ENCODE data around the gene ZMYND19.
A peak's percentile ranks its signal among the peaks of the same experiment; 100 is the strongest.
"Not testable (repeated sequence)": the region's sequence is repeated elsewhere in the genome, so short reads cannot be mapped to it uniquely, and the experiment has no call there.

The ZMYND19 gene

DNA sequence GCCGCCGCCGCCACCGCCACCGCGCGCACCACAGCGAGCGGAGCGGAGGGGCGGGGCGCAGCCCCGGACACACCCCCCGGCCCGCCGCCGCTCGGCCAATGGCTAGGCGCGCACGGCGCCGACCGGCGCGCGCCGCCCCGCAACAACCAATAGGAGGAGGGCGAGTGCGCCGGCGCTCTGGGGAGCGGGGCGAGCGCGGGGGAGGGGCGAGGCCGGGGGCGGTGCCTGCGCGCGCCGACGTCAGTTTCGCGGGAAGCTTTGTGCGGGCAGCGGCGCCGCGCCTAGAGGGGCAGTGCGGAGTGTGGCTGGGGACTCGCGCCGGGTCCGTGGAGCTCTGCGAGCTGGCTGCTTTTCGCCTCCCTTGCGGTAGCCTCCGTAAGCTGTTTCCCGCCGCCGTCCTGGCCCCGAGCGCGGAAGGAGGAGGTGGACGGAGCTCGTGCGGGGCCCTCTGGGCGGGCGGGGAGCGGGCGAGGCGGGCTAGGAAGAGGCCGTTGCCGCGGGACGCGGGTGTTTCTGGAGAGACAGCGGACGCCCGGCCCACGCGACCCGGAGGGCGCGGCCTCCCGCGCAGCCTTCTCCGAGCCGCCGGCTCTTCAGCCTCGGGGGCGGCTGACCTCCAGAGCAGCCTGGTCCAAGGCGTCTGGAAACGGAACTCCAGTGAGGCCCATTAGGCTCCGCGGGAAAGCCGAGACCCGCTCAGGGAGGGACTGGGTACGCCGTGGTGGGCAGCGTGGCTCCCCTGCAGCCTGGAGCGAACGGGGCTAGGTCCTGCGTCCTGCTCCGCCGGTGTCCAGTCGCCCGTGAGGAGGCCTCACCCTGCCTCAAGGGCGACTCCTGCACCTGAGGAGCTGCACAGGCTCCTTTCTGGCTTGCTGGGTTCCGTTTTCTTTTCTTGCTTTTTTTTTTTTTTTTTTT is at the start of gene ZMYND19:
Gene ZMYND19, minus strand, starts transcription at position 44 of the 915 bp plus-strand sequence. CDS start 249 bp downstream, outside the sequence.
- peak; percentile 89 for DNase-seq (ENCODE audit: low read depth)

DNA sequence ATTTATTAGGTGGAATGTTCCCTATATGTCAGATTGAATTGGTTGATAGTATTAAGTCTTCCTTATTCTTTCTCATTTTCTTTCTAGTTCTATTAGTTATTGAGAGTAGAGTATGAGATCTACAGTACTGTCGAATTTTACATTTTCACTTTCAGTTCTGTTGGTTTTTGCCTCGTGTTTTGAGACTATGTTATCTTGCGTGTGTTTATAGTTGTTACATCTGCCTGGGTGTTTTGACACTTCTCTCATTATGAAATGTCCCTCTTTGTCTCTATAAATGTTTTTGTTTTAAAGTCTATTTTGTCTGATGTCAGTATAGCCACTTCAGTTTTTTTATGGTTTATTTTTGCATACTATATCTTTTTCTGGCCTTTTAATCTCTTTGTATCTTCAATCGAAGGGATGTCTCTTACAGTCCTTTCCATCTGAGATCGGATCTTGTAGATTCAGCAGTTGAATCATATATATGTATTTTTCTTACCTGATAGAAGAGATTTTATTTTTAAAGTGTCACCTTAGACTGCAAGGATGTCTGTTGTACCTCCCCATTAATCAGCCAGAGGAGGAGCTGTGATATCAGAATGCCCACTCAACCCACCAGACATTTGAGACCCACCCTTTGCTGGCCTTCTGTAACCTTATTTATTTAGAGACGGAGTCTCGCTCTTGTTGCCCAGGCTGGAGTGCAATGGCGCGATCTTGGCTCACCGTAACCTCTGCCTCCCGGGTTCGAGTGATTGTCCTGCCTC is 49.2 kb upstream of the ZMYND19 start:
- no peak for DNase-seq (ENCODE audit: low read depth)

DNA sequence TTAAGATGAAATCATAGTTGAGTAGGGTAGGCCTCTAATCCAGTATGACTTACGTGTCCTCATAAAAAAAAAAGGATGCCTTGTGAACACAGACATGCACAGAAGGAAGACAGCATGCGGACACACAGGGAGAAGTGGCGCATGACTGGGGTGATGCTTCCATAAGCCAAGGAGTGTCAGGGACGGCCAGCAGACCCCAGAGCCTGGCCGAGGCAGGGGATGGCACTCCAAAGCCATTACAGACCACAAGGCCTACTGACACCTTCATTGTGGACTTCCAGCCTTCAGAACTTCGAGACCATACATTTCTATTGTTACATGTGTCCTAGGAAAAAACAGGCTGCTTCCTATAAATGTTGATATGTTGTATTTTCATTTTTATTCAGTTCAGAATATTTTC is 48.4 kb upstream of the ZMYND19 start:
- no peak for DNase-seq (ENCODE audit: low read depth)

DNA sequence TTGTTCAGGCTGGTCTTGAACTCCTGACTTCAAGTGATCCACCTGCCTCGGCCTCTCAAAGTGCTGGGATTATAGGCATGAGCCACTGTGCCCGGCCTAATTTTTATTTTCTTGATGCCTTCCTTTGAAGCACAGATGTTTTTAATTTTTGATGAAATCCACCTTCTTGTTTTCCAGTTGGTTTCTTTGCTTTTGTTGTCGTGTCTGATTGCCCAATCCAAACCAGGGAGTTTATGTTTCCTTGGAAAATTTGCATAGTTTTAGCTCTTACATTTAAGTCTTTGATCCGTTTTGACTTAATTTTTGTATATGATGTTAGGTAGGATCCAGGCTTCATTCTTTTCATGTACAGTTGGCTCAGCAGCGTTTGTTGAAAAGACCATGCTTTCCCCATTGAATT is 43.7 kb upstream of the ZMYND19 start:
- DNase-seq (ENCODE audit: low read depth) = no peak

DNA sequence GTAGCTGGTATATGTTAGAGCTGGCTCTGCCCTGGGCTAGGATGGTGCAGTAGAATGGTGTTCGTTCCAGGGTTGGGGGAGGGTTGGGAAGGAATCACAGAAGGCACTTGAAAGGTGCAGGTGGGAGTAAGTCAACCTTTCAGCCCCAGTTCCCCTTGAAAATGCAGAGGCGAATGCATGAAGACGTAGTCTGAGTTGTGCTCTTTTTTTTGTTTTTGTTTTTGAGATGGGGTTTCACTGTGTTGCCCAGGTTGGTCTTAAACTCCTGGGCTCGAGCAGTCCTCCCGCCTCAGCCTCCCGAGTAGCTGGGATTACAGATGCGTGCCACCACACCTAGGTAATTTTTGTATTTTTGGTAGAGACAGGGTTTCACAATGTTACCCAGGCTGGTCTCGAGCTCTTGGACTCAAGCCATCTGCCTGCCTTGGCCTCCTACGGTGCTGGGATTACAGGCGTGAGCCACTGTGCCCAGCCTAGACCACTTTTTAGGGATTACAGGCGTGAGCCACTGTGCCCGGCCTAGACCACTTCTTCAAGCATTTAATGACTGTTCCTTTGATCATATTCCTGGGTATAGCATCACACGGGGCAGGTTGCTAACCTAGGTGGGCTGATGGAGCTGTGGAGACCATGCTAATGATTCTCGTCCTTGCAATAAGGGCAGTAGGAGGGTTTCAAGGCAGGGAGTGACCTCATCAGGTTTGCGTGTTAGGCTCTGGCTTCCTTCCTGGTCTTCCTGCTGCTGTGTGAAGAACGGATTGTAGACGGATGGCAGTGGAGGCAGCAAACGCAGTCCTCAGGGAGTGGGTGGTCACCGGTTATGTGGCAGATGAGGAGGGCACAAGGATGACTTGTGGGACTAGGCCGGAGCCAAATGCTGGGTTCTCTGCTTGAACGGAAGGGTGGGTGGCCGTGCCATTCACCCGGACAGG is 42.2 kb upstream of the ZMYND19 start:
- no peak for DNase-seq (ENCODE audit: low read depth)

DNA sequence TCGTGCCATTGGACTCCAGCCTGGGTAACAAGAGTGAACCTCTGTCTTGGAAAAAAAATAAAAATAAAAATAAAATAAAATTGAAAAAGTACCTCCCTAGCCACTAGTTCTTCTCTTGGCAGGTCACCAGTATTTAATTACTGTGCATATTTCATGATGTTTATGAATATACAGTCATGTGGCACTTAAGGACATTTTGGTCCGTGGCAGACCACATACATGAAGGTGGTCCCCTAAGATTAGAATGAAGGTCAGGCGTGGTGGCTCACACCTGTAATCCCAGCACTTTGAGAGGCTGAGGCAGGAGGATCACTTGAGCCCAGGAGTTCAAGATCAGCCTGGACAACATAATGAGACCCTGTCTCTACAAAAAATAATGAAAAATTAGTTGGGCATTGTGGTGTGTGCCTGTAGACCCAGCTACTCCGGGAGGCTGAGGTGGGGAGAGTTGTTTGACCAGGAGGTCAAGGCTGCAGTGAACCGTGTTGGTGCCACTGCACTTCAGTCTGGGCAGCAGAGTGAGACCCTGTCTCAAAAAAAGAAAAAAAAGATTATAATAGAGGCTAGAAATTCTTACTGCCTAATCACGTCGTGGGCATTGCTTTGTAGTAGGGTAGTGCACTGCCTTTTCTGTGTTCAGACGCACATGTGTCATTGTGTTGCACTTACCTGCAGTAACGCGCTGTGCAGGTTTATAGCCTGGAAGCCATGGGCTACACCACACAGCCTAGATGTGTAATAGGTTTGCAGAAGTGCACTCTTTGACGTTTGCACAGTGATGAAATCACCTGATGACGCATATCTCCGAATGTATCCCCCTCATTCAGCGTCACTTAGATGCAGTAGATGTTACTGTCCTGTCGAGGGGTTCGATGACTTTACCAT is 41.3 kb upstream of the ZMYND19 start:
- no peak for DNase-seq (ENCODE audit: low read depth)

DNA sequence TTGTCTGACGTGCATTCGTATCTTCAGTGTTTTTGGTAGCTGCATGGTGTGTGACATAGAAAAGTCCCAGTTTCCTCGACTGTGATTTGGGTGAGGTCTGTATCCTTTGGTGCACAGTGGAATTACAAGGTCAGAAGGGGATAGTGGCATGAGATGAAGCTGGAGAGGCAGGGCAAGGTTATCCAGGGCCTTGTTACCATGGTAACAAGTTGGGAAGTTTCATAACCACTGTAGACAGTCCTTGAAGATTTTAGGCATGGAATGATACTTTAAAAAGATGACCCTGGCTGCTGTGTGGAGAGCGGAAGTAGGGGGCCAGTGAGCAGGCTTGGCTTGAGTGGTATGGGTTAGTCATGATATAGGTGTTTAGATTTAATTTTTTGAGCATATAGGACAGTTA is 40.4 kb upstream of the ZMYND19 start:
- no peak for DNase-seq (ENCODE audit: low read depth)

DNA sequence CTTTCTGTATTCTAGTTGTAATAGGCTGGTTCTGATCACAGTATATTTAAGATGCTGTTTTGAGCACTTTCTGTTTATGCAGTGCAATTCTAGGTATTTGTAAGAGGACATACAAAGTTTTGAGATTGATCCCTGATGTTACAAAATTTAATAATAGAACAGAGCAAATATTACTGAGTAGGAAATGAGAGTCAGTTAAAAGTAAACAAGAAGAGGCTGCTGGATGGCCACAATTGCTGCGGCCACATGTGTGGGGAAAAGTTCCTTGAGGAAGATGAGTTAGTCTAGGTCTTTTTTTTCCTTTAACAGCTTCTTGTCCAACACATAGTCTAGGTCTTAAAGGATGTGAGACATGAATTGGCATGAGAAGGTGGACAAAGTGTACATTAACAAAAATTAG is 39.8 kb upstream of the ZMYND19 start:
- no peak for DNase-seq (ENCODE audit: low read depth)

DNA sequence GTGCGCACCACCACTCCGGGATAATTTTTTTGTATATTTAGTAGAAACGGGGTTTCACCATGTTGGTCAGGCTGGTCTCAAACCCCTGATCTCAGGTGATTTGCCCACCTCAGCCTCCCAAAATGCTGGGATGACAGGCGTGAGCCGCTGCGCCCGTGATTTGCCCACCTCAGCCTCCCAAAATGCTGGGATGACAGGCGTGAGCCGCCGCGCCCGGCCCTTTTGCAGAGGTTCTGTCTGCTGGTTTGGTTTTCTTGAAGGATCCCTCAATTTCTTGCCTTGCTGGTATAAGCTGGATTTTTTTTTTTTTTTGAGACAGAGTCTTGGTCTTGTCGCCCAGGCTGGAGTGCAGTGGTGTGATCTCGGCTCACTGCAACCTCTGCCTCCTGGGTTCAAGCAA is 37.1 kb upstream of the ZMYND19 start:
- DNase-seq (ENCODE audit: low read depth) = not testable (repeated sequence)

DNA sequence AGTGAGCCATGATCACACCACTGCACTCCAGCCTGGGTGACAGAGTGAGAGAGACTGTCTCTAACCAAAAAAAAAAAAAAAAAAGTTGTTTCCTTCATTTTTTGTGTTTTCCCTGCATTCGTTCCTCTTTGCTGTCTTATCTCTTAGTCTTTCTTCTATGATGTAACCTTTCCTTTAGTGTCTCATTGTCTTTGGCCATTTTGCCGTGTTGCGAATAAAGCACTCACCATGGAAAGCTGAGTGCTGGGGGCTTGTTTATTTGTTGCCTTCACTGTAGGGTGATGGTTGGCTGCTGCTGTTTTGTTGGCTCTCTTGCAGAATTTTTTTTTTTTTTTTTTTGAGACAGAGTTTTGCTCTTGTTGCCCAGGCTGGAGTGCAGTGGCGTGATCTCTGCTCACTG is 36.2 kb upstream of the ZMYND19 start:
- DNase-seq (ENCODE audit: low read depth) = no peak

DNA sequence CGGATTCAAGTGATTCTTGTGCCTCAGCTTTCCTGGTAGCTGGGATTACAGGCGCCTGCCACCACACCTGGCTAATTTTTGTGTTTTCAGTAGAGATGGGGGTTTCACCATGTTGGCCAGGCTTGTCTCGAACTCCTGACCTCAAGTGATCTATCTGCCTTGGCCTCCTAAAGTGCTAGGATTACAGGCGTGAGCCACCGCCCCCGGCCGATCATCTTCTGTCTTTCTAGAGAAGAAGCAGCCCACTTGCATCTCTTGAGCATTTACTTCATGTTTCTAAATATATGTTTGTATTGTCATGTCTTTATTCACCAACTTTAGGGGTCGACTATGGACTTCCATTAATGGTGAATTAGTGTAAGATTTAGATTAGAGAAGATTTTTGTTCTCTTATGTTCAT is 31.9 kb upstream of the ZMYND19 start:
- not testable (repeated sequence) for DNase-seq (ENCODE audit: low read depth)

DNA sequence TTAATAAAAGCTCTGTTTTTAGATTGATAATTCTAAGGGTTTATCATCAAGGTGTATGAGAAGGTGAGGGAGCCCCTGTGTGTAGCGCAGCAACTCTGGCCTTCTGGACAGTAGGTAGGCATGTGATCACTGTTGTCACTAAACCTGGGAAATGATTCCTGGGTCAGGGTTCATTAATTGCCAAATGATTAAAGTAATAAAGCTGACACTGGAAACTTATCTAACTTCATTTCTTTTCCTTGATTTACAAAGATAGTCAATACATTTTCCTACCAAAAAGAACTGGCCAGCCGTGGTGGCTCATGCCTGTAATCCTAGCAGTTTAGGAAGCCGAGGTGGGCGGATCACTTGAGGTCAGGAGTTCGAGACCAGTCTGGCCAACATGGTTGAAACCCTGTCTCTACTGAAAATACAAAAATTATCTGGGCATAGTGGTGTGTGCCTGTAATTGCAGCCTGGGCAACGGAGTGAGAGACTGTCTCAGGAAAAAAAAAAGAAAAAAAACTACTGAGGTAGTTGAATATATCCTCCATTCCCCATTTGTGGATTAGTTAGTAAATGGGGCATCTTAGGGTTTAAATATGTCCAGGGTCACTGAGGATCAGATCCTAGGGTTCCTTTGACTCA is 30.9 kb upstream of the ZMYND19 start:
- DNase-seq (ENCODE audit: low read depth) = no peak

DNA sequence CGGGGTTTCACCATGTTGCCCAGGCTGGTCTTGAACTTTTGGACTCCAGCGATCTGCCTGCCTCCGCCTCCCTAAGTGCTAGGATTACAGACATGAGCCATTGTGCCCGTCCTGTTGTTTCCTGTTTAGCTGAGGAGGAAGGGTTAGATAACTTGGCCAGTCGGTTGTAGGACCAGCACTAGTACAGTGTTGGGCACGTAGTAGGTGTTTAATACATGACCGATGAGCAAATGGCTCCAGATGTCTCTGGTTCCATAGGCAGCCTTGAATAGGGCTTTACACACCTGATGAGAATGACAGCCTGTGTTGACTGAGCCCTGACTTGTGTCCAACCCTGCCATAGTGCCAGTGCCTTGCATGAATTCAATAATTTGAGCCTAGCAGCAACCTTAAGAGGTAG is 30.3 kb upstream of the ZMYND19 start:
- DNase-seq (ENCODE audit: low read depth) = no peak

DNA sequence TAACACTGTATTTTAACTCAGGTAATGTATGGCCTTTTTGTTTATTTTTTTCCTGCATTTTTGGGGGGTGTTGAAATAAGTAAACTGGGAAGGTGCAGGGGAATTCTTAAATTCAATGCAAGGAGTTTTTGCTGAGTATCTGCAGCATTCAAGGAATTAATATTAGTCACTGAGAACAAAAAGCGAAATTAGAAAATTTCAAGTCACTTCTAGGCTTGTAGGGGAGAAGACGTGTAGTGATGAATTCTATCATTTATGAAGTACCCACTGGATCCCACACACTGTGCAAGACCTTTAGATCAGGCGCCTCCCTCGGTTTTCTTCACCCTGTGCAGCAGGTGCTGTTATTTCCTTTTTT is 29.7 kb upstream of the ZMYND19 start:
- DNase-seq (ENCODE audit: low read depth) = no peak

DNA sequence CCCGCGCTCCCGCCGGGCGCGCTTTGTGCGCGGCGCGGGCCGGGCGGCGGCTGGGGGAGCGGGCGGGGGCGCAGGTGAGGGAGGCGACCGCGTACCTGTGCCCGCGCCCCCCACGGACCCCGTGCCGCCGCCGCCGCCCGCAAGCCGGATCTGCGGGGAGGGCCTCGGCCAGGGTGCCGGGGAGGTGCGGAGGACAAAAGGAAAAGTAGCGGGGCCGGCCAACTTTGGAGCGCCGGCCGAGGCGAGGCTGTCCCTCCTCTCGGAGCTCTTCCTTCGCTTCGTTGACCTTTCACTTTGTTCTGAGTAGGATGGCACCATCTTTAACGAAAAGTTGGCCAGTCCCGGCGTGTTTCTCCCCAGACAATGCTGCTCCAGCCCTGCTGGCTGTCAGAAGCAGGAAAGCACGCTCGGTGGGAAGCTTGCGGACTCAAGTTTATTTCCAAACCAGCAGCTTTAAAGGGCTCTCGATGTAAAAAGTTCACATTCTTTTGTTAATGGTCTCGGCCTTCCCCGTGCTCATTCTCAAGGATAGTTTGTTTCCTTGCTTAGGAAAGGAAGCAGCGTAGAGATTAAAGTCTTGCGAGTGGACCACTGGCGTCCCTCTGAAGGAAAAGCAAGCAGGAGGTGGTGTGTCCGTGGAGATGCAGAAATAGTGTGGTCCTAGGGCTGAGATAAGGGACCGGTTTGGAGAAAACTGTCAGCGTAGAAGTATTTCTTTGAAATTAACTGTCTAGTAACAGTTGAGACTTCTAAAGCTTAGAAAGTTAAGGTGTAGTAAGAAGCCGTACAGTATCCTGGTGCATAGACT is 29.1 kb upstream of the ZMYND19 start:
- DNase-seq (ENCODE audit: low read depth) = no peak

DNA sequence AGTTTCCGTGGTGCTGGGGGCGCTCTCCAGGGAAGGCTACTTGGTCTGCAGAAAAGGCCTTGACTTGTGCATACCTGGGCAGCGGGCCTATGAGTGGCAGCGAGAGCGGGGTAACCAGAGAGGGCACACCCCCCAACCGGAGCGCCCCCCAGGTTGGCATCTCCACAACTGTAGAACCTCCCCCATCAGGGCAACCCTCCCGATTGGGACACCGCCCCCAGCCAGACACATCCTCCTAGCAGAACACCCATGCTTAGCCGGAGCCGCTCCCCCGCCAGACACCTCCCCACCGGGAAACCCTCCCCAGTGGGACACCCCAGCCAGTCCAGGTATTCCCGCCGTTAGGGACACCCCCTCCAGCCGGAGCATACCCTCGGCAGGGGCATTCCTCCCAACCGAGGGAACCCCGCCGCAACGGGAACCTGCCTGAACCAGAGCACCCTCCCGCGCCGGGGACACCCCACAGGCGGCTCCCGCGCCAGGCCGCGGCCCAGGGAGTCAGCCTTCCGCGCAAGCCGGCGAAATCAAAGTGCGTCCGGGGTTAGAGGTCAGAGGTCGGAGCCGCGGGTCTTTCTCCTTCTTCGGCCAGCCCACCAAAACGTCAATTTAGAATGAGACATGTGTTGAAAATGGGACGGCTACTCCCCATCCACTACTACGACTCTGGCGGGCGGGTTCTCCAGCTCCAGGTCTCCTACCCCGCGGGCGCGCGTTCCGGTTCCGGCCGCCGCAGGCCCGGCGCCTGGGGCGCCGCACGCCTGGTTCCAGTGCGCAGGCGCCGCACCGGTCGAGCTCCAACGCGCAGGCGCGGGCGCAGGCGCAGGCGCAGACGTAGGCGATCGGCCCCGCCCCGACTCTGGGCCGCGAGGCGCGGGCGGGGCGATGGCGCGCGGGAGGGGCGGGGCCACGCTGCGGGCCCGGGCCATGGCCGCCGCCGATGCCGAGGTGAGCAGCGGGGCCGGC is 28.1 kb upstream of the ZMYND19 start, which contains the start of gene EHMT1:
Gene EHMT1, plus strand, starts transcription at position 901 of the 963 bp plus-strand sequence. Its CDS starts 24 bp downstream, at position 925.
- DNase-seq (ENCODE audit: low read depth) = peak; percentile 89

DNA sequence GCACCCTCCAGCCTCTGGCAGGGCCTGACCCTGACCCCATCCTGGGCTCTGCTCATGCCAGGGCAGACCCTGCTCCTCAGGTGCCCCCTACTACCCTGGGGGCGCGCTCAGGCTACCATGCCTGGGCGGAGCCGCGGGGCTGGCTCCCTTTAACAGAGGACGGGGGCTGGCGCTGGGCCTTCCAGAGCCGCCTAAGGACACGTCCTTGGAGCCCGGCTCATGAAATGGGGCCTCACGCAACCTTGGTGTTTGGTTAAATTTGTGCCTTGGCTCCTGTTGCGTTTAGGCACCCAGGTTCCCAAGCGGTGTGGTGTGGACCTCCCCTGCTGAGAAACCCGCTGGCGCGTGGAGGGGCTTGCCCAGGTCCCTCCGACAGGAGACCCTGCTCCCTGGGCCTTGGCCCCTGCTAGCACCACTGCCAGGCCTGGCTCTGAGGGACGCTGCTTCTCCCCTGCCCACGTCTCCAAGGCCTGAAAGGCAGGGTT is 25.1 kb upstream of the ZMYND19 start:
- no peak for DNase-seq (ENCODE audit: low read depth)

DNA sequence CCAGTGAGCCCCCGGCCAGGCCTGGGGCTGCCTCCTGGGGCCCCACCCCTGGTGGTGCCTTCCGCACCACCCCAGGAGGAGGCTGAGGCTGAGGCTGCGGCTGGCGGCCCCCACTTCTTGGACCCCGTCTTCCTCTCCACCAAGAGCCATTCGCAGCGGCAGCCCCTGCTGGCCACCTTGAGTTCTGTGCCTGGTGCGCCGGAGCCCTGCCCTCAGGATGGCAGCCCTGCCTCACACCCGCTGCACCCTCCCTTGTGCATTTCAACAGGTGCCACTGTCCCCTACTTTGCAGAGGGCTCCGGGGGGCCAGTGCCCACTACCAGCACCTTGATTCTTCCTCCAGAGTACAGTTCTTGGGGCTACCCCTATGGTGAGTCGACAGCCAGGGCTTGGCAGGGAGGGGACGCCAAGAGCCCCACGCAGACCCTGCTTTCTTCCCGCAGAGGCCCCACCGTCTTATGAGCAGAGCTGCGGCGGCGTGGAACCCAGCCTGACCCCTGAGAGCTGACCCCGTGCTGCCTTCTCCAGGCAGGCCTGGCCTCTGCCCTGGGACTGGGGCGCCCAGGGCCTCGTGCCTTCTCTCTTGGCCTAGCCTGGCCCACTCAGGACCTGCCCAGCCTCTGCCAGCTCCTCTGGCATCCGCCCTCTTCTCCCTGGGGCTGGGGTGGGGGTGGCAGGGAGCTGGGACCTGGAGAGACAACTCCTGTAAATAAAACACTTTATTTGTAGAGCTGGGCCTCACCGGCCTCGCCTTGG is 24.5 kb upstream of the ZMYND19 start:
- no peak for DNase-seq (ENCODE audit: low read depth)

Data from activated T-helper 1 cell treated with Interleukin-2 at 50 U/mL for 16 hours (primary cell).